ENCODE data around the gene USF1. TPM values are rescaled to one million over a fixed set of nuclear protein-coding genes. Genes with fewer than 3 reads are reported as not detected.

Gene USF1
- total and polyA plus RNA-seq, 9 of the 15 experiments (the other 6 are each of a cell fraction or from before 2014, with no cell fraction given): 7.4 to 60.2 (median 54.2) TPM

- TF ChIP-seq MGA (IDR thresholded peaks at IDR 0.05): 0 out of 2 replicates have a peak, but pooled peaks have one; percentile 14
- no peak for TF ChIP-seq HSF4 (CRISPR knock-in tag; IDR thresholded peaks at IDR 0.05; ENCODE audit: borderline replicate concordance)
- no peak for TF ChIP-seq ZNF778 (CRISPR knock-in tag; IDR thresholded peaks at IDR 0.05)
- TF ChIP-seq E2F6 (IDR thresholded peaks at IDR 0.05; ENCODE audit: borderline replicate concordance in 1 of 2, extremely low read depth in 1 of 2, insufficient read depth in 1 of 2, insufficient read length in 1 of 2, low read depth in 1 of 2, low read length in 1 of 2, poor library complexity in 1 of 2, severe bottlenecking in 1 of 2): peak in 1 of 2 experiments; percentile 16
- no peak for TF ChIP-seq YBX1 (IDR thresholded peaks at IDR 0.05)
- TF ChIP-seq SIRT6 (IDR thresholded peaks at IDR 0.05; ENCODE audit: low read depth, low read length): no peak
- TF ChIP-seq CBX2 (IDR thresholded peaks at IDR 0.05; ENCODE audit: insufficient read depth, low read length, poor library complexity, severe bottlenecking): no peak
- no peak for TF ChIP-seq TBL1XR1 (IDR thresholded peaks at IDR 0.05; ENCODE audit: low read length in 2 of 2)
- TF ChIP-seq MAZ (CRISPR knock-in tag; conservative IDR thresholded peaks at IDR 0.05 in 1 of 2, IDR thresholded peaks at IDR 0.05 in 1 of 2): peak; percentile 51 to 54; a peak in 2 of 4 replicates
- no peak for TF ChIP-seq PTRF (tag; IDR thresholded peaks at IDR 0.05)
- TF ChIP-seq CBFA2T2 (conservative IDR thresholded peaks at IDR 0.05): no peak
- TF ChIP-seq ZNF146 (CRISPR knock-in tag; IDR thresholded peaks at IDR 0.05; ENCODE audit: unreplicated experiment): no peak
- TF ChIP-seq MECOM (CRISPR knock-in tag; IDR thresholded peaks at IDR 0.05): no peak
These were observed at the start of gene USF1 (continued) for GRCh38 chr1:161045736-161046604.
